GM12878 (cell line): ENCODE measurements around the gene SPAG16. TPM values are rescaled to one million over a fixed set of nuclear protein-coding genes. Genes with fewer than 3 reads are reported as not detected.

Source experiments
- ATAC-seq: fragments of 200-7000 bp; cut with Tn5 transposase; 3 replicates; pipeline ENCODE4 v1.9.1; 2020; ENCODE audit warnings: mild to moderate bottlenecking, moderate library complexity
- BruUV-seq: library from RNA; stranded (reverse); fragments of 400-500 nt; replicated peaks from 2 replicates; lab custom pipeline; 2021; lab: Mats Ljungman, UMichigan
- CTCF ChIA-PET: fragments of 300-600 bp; sonication (Branson Sonifier 250); formaldehyde crosslinking; extraction: SDS; loops from one replicate; lab custom pipeline; 2021; ENCODE audit warnings: inconsistent platforms; lab: Yijun Ruan, JAX
- POLR2A ChIA-PET: fragments of 350-600 bp; formaldehyde crosslinking; extraction: SDS; loops from one replicate; lab custom pipeline; 2021; ENCODE audit warnings: inconsistent platforms; lab: Charles Lee
- RAD21 ChIA-PET: fragments of 300-600 bp; sonication (Branson Sonifier 250); formaldehyde crosslinking; loops from one replicate; lab custom pipeline; 2023; ENCODE audit warnings: antibody characterized with exemption; ENCODE audit not compliant: unreplicated experiment; lab: Charles Lee
- SMC1A ChIA-PET: fragments of 300-600 bp; sonication (Branson Sonifier 250); formaldehyde crosslinking; loops from one replicate; lab custom pipeline; 2023; ENCODE audit not compliant: unreplicated experiment, uncharacterized antibody; lab: Charles Lee
- DNase-seq: peaks from one replicate; pipeline ENCODE4 v3.0.0-alpha.2; 2011; ENCODE audit warnings: low read depth, low spot score
- FAIRE-seq: peaks from 3 replicates; lab custom pipeline; 2011; peaks lifted over from hg19 to GRCh38; lab: Jason Lieb, UNC
- H2AFZ ChIP-seq: 2 replicates; pipeline ENCODE4 v1.6.0; 2011; ENCODE audit warnings: low read depth, low read length, control low read depth; ENCODE audit not compliant: control insufficient read depth
- H3K27ac ChIP-seq: 2 replicates; pipeline ENCODE4 v1.5.1; 2011; ENCODE audit warnings: control low read depth; ENCODE audit not compliant: control insufficient read depth, insufficient read depth
- H3K27me3 ChIP-seq, 2 experiments: replicated peaks in 1 of 2; 2 replicates each; pipeline versions ENCODE4 v1.6.0 to v1.6.1; 2011; ENCODE audit warnings: low read length in 1 of 2; ENCODE audit not compliant: control insufficient read depth in 2 of 2, insufficient read depth in 2 of 2
- H3K36me3 ChIP-seq, 2 experiments: 2 replicates each; pipeline ENCODE4 v1.5.1; 2011; ENCODE audit warnings: low read length in 1 of 2; ENCODE audit not compliant: control insufficient read depth in 2 of 2, insufficient read depth in 2 of 2
- H3K4me1 ChIP-seq: 2 replicates; pipeline ENCODE4 v1.6.1; 2011; ENCODE audit warnings: mild to moderate bottlenecking, low read length, moderate library complexity, mixed read lengths; ENCODE audit not compliant: control insufficient read depth, insufficient read depth
- H3K4me2 ChIP-seq: 2 replicates; pipeline ENCODE4 v1.6.0; 2011; ENCODE audit warnings: control low read depth; ENCODE audit not compliant: control insufficient read depth, insufficient read depth
- H3K4me3 ChIP-seq: fragments of 200-600 bp; sonication (generic); 2 replicates; pipeline ENCODE4 v1.5.1; 2016
- H3K79me2 ChIP-seq: 2 replicates; pipeline ENCODE4 v1.6.0; 2011; ENCODE audit warnings: low read length; ENCODE audit not compliant: control insufficient read depth, insufficient read depth
- H3K9ac ChIP-seq: 2 replicates; pipeline ENCODE4 v1.8.0; 2011; ENCODE audit warnings: low read length, control low read depth, mixed read lengths; ENCODE audit not compliant: control insufficient read depth, insufficient read depth
- H3K9me3 ChIP-seq: replicated peaks from 3 replicates; pipeline ENCODE4 v1.5.1; 2011; ENCODE audit warnings: mild to moderate bottlenecking, low read length; ENCODE audit not compliant: control insufficient read depth, insufficient read depth
- H4K20me1 ChIP-seq: 2 replicates; pipeline ENCODE4 v1.6.0; 2011; ENCODE audit not compliant: control insufficient read depth, insufficient read depth
- CBFB ChIP-seq: IDR thresholded peaks from 2 replicates; pipeline ENCODE4 v1.6.1; 2016; ENCODE audit warnings: antibody characterized with exemption, low read depth
- CEBPB ChIP-seq, 2 experiments: fragments of 150-350 bp in 1 of 2; IDR thresholded peaks; 2 replicates each; pipeline ENCODE4 v1.6.1; 2012 to 2014; ENCODE audit warnings: low read depth in 2 of 2, low read length in 2 of 2, borderline replicate concordance in 1 of 2, inconsistent platforms in 1 of 2
- CREM ChIP-seq: IDR thresholded peaks from 2 replicates; pipeline ENCODE4 v1.6.1; 2014; ENCODE audit warnings: antibody characterized with exemption, low read depth
- FOXM1 ChIP-seq: IDR thresholded peaks from 2 replicates; pipeline ENCODE4 v1.6.1; 2012; ENCODE audit warnings: low read depth, mild to moderate bottlenecking, inconsistent platforms, low read length, moderate library complexity
- IKZF2 ChIP-seq, 2 experiments: fragments of 450-650 bp; IDR thresholded peaks; 2 replicates each; pipeline ENCODE4 v1.6.1; 2017; ENCODE audit warnings: mild to moderate bottlenecking in 2 of 2, moderate library complexity in 2 of 2
- KDM1A ChIP-seq: fragments of 200-600 bp; sonication (generic); IDR thresholded peaks from 2 replicates; pipeline ENCODE4 v1.6.1; 2016; ENCODE audit warnings: borderline replicate concordance
- NFXL1 ChIP-seq: fragments of 450-650 bp; IDR thresholded peaks from 2 replicates; pipeline ENCODE4 v1.6.1; 2017; ENCODE audit warnings: antibody characterized with exemption, mild to moderate bottlenecking, borderline replicate concordance
- POLR2AphosphoS5 ChIP-seq: IDR thresholded peaks from 2 replicates; pipeline ENCODE4 v1.6.1; 2011; ENCODE audit warnings: mild to moderate bottlenecking, low read length, inconsistent platforms
- SUZ12 ChIP-seq: fragments of 200-600 bp; sonication (generic); IDR thresholded peaks from one replicate; pipeline ENCODE4 v1.6.1; 2018; ENCODE audit warnings: antibody characterized with exemption, mild to moderate bottlenecking; ENCODE audit not compliant: unreplicated experiment
- ZBED1 ChIP-seq: IDR thresholded peaks from 2 replicates; pipeline ENCODE4 v1.6.1; 2016; ENCODE audit warnings: borderline replicate concordance
- ZNF384 ChIP-seq: IDR thresholded peaks from 2 replicates; pipeline ENCODE4 v1.6.1; 2012; ENCODE audit warnings: low read depth, mild to moderate bottlenecking, low read length, improper control_type of control experiment, borderline replicate concordance
- ZNF622 ChIP-seq: fragments of 450-650 bp; IDR thresholded peaks from 2 replicates; pipeline ENCODE4 v1.6.1; 2017; ENCODE audit warnings: mild to moderate bottlenecking, inconsistent platforms
- WGBS: methylation state at CpG from one replicate; pipeline ENCODE4 v1.1.6; 2016; ENCODE audit warnings: low lambda C conversion rate; ENCODE audit not compliant: insufficient replicate concordance, insufficient coverage; ENCODE audit errors: missing lambda C conversion rate; 5-methylcytosine and 5-hydroxymethylcytosine counted together
- in situ Hi-C: fragments of 300-500 bp; cut with MboI; formaldehyde crosslinking; loops from 9 replicates; pipeline ENCODE4 v1.14.3; 2018; ENCODE audit warnings: mixed read lengths
- intact Hi-C: fragments of 100-400 bp; cut with micrococcal nuclease; formaldehyde crosslinking; loops from one replicate; pipeline ENCODE4 v1.14.2; 2022; ENCODE audit not compliant: unreplicated experiment
- polyA plus RNA-seq, 11 experiments: library from polyadenylated mRNA; depleted of rRNA in 4 of 11; unstranded in 6 of 11; stranded (reverse) in 5 of 11; fragments of >200 nt; fragmentation: Nextera tagmentation in 4 of 11; fragmentation: Illumina TruSeq in 1 of 11; extraction: Ambion mirVana in 4 of 11; extraction: Trizol in 1 of 11; gene quantifications; 1 replicate in 1 of 11; 2 replicates in 10 of 11; pipeline versions ENCODE4 v1.2.1 to v1.2.3, GENCODE V29; 2011 to 2016; ENCODE audit warnings: inconsistent platforms in 2 of 11, missing spikeins in 2 of 11, low read depth in 1 of 11
- total RNA-seq, 4 experiments: library from RNA; depleted of rRNA in 3 of 4; stranded (reverse); fragments of >200 nt in 3 of 4; fragmentation: Illumina TruSeq in 1 of 4; extraction: Trizol in 1 of 4; gene quantifications; 2 replicates each; pipeline versions ENCODE4 v1.2.1 to v1.2.3, GENCODE V29; 2013 to 2021
- TF ChIP-seq, protein P1 (sequence below): IDR thresholded peaks from 2 replicates; pipeline ENCODE4 v1.6.1; 2012; ENCODE audit warnings: low read length, inconsistent platforms
- TF ChIP-seq, protein P2 (sequence below): IDR thresholded peaks from 2 replicates; pipeline ENCODE4 v1.6.1; 2011; ENCODE audit warnings: borderline replicate concordance, low read depth, mild to moderate bottlenecking, moderate library complexity, mixed read lengths, low read length; ENCODE audit not compliant: insufficient read depth; ENCODE audit errors: extremely low read length
- TF ChIP-seq, protein P3 (sequence below): fragments of 450-650 bp; IDR thresholded peaks from 2 replicates; pipeline ENCODE4 v1.6.1; 2017; ENCODE audit warnings: borderline replicate concordance
- TF ChIP-seq, protein P4 (sequence below): IDR thresholded peaks from 2 replicates; pipeline ENCODE4 v1.6.1; 2011; ENCODE audit warnings: mild to moderate bottlenecking, low read depth, low read length, moderate library complexity; ENCODE audit not compliant: insufficient replicate concordance

SPAG16 gene
- total and polyA plus RNA-seq, 10 of the 15 experiments (the other 5 are each of a cell fraction or from before 2014, with no cell fraction given) = 6.0 to 25.0 (median 15.2) TPM

DNA sequence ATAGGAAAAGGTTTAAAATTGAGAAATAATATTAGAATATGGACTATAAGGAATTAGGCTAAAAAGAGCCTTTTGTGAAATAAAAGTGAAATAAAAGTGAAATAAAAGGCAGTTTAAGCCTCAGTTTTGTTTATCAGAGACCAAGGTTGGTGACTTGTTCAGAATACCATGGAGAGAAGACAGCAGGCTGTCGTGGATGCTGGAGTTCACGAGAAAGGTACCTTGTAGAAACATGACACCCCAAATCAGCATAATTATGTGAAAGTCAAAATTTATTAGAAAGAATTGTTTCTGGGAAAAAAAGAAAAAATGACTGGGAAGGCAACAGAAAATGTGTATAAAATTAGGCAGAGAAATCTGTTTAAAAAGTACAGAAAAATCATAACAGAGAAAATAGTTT, 46.5 kb upstream of the SPAG16 start (continued):
- TF ChIP-seq, protein P1, sequence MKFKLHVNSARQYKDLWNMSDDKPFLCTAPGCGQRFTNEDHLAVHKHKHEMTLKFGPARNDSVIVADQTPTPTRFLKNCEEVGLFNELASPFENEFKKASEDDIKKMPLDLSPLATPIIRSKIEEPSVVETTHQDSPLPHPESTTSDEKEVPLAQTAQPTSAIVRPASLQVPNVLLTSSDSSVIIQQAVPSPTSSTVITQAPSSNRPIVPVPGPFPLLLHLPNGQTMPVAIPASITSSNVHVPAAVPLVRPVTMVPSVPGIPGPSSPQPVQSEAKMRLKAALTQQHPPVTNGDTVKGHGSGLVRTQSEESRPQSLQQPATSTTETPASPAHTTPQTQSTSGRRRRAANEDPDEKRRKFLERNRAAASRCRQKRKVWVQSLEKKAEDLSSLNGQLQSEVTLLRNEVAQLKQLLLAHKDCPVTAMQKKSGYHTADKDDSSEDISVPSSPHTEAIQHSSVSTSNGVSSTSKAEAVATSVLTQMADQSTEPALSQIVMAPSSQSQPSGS = peak; percentile 30; the same call in 1 of the 2 replicates
- TF ChIP-seq POLR2AphosphoS5 = peak; percentile 65

DNA sequence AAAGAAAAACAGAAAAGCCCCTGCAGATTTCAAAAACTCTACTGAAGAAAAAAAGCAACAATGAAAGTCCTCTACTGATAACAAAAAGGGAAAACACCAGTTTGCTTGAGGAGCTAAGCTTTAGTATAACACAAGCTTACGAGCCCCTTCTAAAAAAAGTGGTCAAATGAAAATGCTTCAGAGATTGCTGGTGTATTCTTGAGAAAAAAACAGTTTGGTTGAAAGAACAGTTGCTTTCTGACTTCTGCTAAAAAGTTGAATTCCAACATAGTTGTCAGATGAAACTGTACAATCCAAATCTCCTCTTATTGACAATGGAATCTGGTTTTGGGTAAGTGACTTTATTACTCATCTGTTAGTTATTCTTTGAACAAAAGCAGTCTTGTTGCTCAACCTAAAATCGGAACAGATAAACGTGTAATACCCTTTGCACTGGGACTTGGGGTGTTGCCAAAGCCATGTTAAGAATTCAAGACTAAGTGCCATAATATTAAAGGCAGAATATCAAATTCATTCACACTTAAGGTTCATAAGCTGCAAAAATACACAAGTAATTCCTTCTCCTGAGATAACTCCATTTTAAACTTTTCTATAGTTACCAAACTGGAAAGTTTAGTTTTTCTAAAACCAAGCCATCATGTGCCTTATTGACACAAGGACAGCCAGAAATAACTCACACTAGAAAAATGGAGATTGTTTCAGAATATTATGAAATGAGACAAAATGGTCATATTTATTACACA, 45.3 kb upstream of the SPAG16 start:
- 3% methylated on average over 3 of the region's 3 CpGs for WGBS
- Histone ChIP-seq H3K4me2 (peak overlapping the region; percentile 91), H3K36me3 (no peaks in the 10 kb centered on the region), H3K4me3 (peak overlapping the region; percentile 58), H3K9ac (peak overlapping the region; percentile 89), H3K79me2 (peaks cover 84% of the 10 kb centered on the region), H3K27ac (peak overlapping the region; percentile 98), H2AFZ (peak overlapping the region; percentile 60), H4K20me1 (no peaks in the 10 kb centered on the region), H3K9me3 (no peaks in the 10 kb centered on the region), H3K4me1 (peaks cover 47% of the 10 kb centered on the region), H3K27me3 (no peaks in the 10 kb centered on the region)
- FAIRE-seq (peak; percentile 52), ATAC-seq (peak; percentile 35), DNase-seq (no peak)
- ChIA-PET POLR2A (interaction anchor here (0.9 to 13.8 kb wide), 5 partner anchors 12 to 221 kb away, joined by 3 to 232 read pairs (median 7); partner anchors contain the start of gene IKZF2), CTCF (interaction anchor here (1.1 to 4.8 kb wide), 3 partner anchors 86 to 225 kb away, joined by 3 to 29 read pairs (median 5); partner anchors contain the start of gene IKZF2), SMC1A (interaction anchor here (0.7 to 15.7 kb wide), 3 partner anchors 12 to 220 kb away, joined by 3 to 467 read pairs (median 237); partner anchors contain the start of gene IKZF2), RAD21 (interaction anchor here (0.7 to 15.7 kb wide), 7 partner anchors 45 to 224 kb away, joined by 3 to 540 read pairs (median 4); partner anchors contain the start of genes IKZF2 and SPAG16)
- in situ Hi-C loops = loop anchor here (25.0 kb wide), 1 partner anchor 1498 kb away; no protein-coding TSS in a partner anchor
- BruUV-seq = TSS peak; percentile 80
- intact Hi-C loops = loop anchor here (1.0 to 10.0 kb wide), 2 partner anchors 217 to 1566 kb away; partner anchors contain the start of gene BARD1
- TF ChIP-seq ZBED1 = 0 out of 2 replicates have a peak, but pooled peaks have one; percentile 20
- peak; percentile 51; the same call in 1 of the 2 replicates for TF ChIP-seq CREM
- TF ChIP-seq ZNF384 = peak; percentile 80; the same call in 1 of the 2 replicates
- TF ChIP-seq NFXL1 = no peak
- TF ChIP-seq, protein P2, sequence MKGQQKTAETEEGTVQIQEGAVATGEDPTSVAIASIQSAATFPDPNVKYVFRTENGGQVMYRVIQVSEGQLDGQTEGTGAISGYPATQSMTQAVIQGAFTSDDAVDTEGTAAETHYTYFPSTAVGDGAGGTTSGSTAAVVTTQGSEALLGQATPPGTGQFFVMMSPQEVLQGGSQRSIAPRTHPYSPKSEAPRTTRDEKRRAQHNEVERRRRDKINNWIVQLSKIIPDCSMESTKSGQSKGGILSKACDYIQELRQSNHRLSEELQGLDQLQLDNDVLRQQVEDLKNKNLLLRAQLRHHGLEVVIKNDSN = no peak
- no peak for TF ChIP-seq ZNF622
- peak; percentile 49; the same call in 1 of the 2 replicates for TF ChIP-seq CBFB
- no peak for TF ChIP-seq KDM1A
- TF ChIP-seq, protein P3, sequence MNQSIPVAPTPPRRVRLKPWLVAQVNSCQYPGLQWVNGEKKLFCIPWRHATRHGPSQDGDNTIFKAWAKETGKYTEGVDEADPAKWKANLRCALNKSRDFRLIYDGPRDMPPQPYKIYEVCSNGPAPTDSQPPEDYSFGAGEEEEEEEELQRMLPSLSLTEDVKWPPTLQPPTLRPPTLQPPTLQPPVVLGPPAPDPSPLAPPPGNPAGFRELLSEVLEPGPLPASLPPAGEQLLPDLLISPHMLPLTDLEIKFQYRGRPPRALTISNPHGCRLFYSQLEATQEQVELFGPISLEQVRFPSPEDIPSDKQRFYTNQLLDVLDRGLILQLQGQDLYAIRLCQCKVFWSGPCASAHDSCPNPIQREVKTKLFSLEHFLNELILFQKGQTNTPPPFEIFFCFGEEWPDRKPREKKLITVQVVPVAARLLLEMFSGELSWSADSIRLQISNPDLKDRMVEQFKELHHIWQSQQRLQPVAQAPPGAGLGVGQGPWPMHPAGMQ = no peak
- TF ChIP-seq SUZ12 = no peak
- TF ChIP-seq, protein P4, sequence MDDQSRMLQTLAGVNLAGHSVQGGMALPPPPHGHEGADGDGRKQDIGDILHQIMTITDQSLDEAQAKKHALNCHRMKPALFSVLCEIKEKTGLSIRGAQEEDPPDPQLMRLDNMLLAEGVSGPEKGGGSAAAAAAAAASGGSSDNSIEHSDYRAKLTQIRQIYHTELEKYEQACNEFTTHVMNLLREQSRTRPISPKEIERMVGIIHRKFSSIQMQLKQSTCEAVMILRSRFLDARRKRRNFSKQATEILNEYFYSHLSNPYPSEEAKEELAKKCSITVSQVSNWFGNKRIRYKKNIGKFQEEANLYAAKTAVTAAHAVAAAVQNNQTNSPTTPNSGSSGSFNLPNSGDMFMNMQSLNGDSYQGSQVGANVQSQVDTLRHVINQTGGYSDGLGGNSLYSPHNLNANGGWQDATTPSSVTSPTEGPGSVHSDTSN = no peak
- peak; percentile 80 to 82 for TF ChIP-seq IKZF2 (IDR thresholded peaks at IDR 0.05)
- no peak; the same call in none of the 2 replicates for TF ChIP-seq FOXM1
- no peak; a peak in 1 of 4 replicates for TF ChIP-seq CEBPB (IDR thresholded peaks at IDR 0.05; ENCODE audit: borderline replicate concordance in 1 of 2, low read depth in 2 of 2, low read length in 2 of 2)
